Measurements from ENCODE around the gene HMGB3. TPM values are rescaled to one million over a fixed set of nuclear protein-coding genes. Genes with fewer than 3 reads are reported as not detected.

Gene HMGB3
- total RNA-seq: 63.4 TPM

GRCh38 chrX:150982788-150983520 lies at the start of gene HMGB3:
HMGB3 (plus strand) TSS chrX:150983335; CDS start chrX:150985600, 2,265 bp downstream.

Small RNA genes lying within 50 kb of the gene (small RNA-seq; reads per million reads assigned to genes)
- gene RNA5SP525 (not detected), gene RNU6-383P (not detected), gene RPL12P50 (not detected)

Other genes starting within 250 kb of the HMGB3 start
- gene CD99L2, start 84.7 kb upstream of the HMGB3 start, total RNA-seq: 92.3 TPM
- gene GPR50, start 193.2 kb downstream of the HMGB3 start, total RNA-seq: 0.23 TPM

All from diencephalon (tissue), 1 donor.